GM12873 (cell line): Measurements from ENCODE around the gene MED14.

ENCODE experiments used
- CTCF ChIP-seq: IDR thresholded peaks from 2 replicates; pipeline ENCODE4 v1.5.1; 2012; ENCODE audit warnings: low read depth, mild to moderate bottlenecking, moderate library complexity, low read length, control low read depth; ENCODE audit not compliant: insufficient read depth; ENCODE audit errors: missing control alignments

Gene MED14

GRCh38 chrX:40722930-40723329 lies 12.4 kb downstream of the MED14 start:
- no peak for TF ChIP-seq CTCF

GRCh38 chrX:40721489-40722106 lies 13.7 kb downstream of the MED14 start:
- no peak for TF ChIP-seq CTCF

- no peak for TF ChIP-seq CTCF
Observed at GRCh38 chrX:40720792-40721191, 14.6 kb downstream of the MED14 start.

- TF ChIP-seq CTCF, result no peak
Observed at GRCh38 chrX:40720339-40720738, 15.0 kb downstream of the MED14 start.

GRCh38 chrX:40719731-40720130 lies 15.6 kb downstream of the MED14 start:
- no peak for TF ChIP-seq CTCF

- no peak for TF ChIP-seq CTCF
Observed at GRCh38 chrX:40719218-40719617, 16.1 kb downstream of the MED14 start.

GRCh38 chrX:40709395-40709794 lies 25.9 kb downstream of the MED14 start:
- no peak for TF ChIP-seq CTCF
